HL-60 (cell line): ENCODE measurements around the gene TRPM4.

Source experiments
- POLR2AphosphoS5 ChIP-seq: IDR thresholded peaks from 2 replicates; pipeline ENCODE4 v1.6.1; 2012; ENCODE audit warnings: low read depth
- REST ChIP-seq: IDR thresholded peaks from 2 replicates; pipeline ENCODE4 v1.6.1; 2012; ENCODE audit warnings: low read depth; ENCODE audit not compliant: insufficient replicate concordance
- SPI1 ChIP-seq: IDR thresholded peaks from 2 replicates; pipeline ENCODE4 v1.6.1; 2012; ENCODE audit warnings: low read depth, mild to moderate bottlenecking, borderline replicate concordance
- TF ChIP-seq, protein P1 (sequence below): IDR thresholded peaks from one replicate; pipeline ENCODE4 v1.5.1; 2011; ENCODE audit warnings: low read length, control low read depth, inconsistent platforms; ENCODE audit not compliant: insufficient read depth

GRCh38 chr19:49148784-49149651 is 8.6 kb upstream of the TRPM4 start:
- TF ChIP-seq, protein P1, sequence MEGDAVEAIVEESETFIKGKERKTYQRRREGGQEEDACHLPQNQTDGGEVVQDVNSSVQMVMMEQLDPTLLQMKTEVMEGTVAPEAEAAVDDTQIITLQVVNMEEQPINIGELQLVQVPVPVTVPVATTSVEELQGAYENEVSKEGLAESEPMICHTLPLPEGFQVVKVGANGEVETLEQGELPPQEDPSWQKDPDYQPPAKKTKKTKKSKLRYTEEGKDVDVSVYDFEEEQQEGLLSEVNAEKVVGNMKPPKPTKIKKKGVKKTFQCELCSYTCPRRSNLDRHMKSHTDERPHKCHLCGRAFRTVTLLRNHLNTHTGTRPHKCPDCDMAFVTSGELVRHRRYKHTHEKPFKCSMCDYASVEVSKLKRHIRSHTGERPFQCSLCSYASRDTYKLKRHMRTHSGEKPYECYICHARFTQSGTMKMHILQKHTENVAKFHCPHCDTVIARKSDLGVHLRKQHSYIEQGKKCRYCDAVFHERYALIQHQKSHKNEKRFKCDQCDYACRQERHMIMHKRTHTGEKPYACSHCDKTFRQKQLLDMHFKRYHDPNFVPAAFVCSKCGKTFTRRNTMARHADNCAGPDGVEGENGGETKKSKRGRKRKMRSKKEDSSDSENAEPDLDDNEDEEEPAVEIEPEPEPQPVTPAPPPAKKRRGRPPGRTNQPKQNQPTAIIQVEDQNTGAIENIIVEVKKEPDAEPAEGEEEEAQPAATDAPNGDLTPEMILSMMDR = no peak
- TF ChIP-seq POLR2AphosphoS5 (no peak), REST (peak; percentile 83), SPI1 (no peak)
